Endothelial cell of umbilical vein (primary cell): ENCODE data around the gene ERMN.

Experiments used
- EZH2 ChIP-seq: IDR thresholded peaks from 2 replicates; pipeline ENCODE4 v1.6.1; 2012; ENCODE audit warnings: borderline replicate concordance, low read depth, mild to moderate bottlenecking, moderate library complexity, low read length, inconsistent platforms; ENCODE audit not compliant: severe bottlenecking
- POLR2A ChIP-seq: IDR thresholded peaks from 2 replicates; pipeline ENCODE4 v1.6.1; 2012; ENCODE audit warnings: low read depth, mild to moderate bottlenecking, control low read depth, low read length
- POLR2AphosphoS5 ChIP-seq: IDR thresholded peaks from 2 replicates; pipeline ENCODE4 v1.6.1; 2012; ENCODE audit warnings: low read depth, mild to moderate bottlenecking, control low read depth, low read length, moderate library complexity; ENCODE audit not compliant: insufficient read depth
- TF ChIP-seq, protein P1 (sequence below), 2 donors: IDR thresholded peaks; 1 replicate in 1 of 2; 2 replicates in 1 of 2; pipeline ENCODE4 v1.5.1; 2011; ENCODE audit warnings: low read length in 2 of 2, mild to moderate bottlenecking in 2 of 2, moderate library complexity in 2 of 2, control low read depth in 1 of 2, inconsistent platforms in 1 of 2, low read depth in 1 of 2; ENCODE audit not compliant: insufficient read depth in 1 of 2; ENCODE audit errors: extremely low read depth in 1 of 2

GRCh38 chr2:157321466-157321865, 4.2 kb downstream of the ERMN start:
- TF ChIP-seq, protein P1, sequence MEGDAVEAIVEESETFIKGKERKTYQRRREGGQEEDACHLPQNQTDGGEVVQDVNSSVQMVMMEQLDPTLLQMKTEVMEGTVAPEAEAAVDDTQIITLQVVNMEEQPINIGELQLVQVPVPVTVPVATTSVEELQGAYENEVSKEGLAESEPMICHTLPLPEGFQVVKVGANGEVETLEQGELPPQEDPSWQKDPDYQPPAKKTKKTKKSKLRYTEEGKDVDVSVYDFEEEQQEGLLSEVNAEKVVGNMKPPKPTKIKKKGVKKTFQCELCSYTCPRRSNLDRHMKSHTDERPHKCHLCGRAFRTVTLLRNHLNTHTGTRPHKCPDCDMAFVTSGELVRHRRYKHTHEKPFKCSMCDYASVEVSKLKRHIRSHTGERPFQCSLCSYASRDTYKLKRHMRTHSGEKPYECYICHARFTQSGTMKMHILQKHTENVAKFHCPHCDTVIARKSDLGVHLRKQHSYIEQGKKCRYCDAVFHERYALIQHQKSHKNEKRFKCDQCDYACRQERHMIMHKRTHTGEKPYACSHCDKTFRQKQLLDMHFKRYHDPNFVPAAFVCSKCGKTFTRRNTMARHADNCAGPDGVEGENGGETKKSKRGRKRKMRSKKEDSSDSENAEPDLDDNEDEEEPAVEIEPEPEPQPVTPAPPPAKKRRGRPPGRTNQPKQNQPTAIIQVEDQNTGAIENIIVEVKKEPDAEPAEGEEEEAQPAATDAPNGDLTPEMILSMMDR (IDR thresholded peaks at IDR 0.05; ENCODE audit: extremely low read depth in 1 of 2, insufficient read depth in 1 of 2, low read depth in 1 of 2, low read length in 2 of 2): no peak
- no peak for TF ChIP-seq EZH2
- TF ChIP-seq POLR2A: no peak
- TF ChIP-seq POLR2AphosphoS5: no peak
